ENCODE results near the gene SCAF4.
"Not testable (repeated sequence)": the region's sequence is repeated elsewhere in the genome, so short reads cannot be mapped to it uniquely, and the experiment has no call there.

SCAF4 gene

GRCh38 chr21:31741116-31741515 is 9.2 kb upstream of the SCAF4 start:
- no peak overlapping the region for H3K9ac ChIP-seq
- no peaks in the 10 kb centered on the region for H3K36me3 ChIP-seq (ENCODE audit: control insufficient read depth, insufficient read depth, low read length)
- no peak overlapping the region for H3K27ac ChIP-seq
- no peaks in the 10 kb centered on the region for H3K4me1 ChIP-seq
- H3K27me3 ChIP-seq (ENCODE audit: control insufficient read depth, insufficient read depth, low read length), result no peaks in the 10 kb centered on the region
- no peaks in the 10 kb centered on the region for H3K9me3 ChIP-seq (ENCODE audit: control insufficient read depth, low read length)
- no peaks in the 10 kb centered on the region for H3K79me2 ChIP-seq
- no peak overlapping the region for H2AFZ ChIP-seq
- H3K4me3 ChIP-seq (ENCODE audit: low read depth, low read length), result no peak overlapping the region
- no peak overlapping the region for H3K4me2 ChIP-seq (ENCODE audit: low read length)
- TF ChIP-seq CTCF (IDR thresholded peaks at IDR 0.05), result no peak

DNA sequence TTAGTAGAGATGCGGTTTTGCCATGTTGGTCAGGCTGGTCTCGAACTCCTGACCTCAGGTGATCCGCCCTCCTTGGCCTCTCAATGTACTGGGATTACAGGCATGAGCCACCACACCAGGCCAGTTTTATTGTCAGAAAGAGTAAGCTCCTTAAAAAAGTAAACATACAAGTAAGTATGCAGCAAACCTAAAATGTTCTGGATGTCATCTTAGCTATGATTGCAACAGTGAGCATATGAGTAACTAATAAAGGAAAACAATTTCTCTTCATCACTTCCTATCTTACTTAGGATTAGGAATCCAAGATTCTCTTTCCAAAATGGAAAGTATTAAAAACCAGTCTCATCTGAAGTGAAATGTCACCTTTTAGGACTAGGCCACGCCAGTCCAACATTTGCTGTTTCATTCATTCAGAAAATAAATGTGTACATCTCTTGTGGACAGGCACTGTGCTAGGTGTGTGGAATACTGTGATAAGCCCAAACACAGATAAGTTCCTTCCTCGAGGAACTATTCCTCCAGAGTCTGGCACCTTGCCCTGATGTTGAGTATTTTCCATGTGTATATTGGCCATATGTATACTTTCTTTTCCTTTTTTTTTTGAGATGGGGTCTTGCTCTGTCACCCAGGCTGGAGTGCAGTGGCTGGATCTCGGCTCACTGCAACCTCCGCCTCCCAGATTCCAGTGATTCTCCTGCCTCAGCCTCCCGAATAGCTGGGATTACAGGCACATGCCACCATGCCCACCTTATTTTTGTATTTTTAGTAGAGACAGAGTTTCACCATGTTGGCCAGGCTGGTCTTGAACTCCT is 5.9 kb upstream of the SCAF4 start:
- H3K27me3 ChIP-seq (ENCODE audit: control insufficient read depth, insufficient read depth, low read length); H3K9me3 ChIP-seq (ENCODE audit: control insufficient read depth, low read length); H3K9ac ChIP-seq; H2AFZ ChIP-seq; H3K27ac ChIP-seq; H3K4me2 ChIP-seq (ENCODE audit: low read length); H3K36me3 ChIP-seq (ENCODE audit: control insufficient read depth, insufficient read depth, low read length); H3K4me3 ChIP-seq (ENCODE audit: low read depth, low read length); H3K4me1 ChIP-seq; H3K79me2 ChIP-seq: not testable (repeated sequence)

DNA sequence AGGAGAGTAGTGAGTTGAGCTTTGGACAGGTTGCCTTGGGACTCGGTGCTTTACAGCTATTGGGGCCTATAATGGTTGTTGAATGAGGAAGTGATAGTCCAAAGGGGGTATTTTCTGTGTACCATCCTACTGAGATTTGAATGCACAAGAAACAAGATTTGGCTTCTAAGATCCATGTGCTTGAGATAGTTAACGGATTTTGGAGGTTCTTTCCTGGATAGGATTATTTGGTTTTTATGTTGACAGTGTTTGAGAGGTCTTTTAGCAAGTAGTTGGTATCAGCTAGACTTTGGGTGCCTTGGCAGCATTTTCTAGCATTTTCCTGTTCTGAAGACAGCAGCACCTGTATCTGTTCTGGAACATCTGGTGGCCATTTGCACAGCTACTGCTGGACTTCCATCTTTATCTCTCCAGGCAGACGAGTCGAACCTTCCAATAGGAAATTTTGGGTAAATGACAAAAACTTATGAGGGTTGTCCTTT is 3.6 kb upstream of the SCAF4 start:
- Histone ChIP-seq H3K27ac (no peak overlapping the region), H3K79me2 (peaks cover 2% of the 10 kb centered on the region), H3K4me1 (peaks cover 6% of the 10 kb centered on the region), H3K4me3 (ENCODE audit: low read depth, low read length) (no peak overlapping the region), H3K9ac (no peak overlapping the region), H3K36me3 (ENCODE audit: control insufficient read depth, insufficient read depth, low read length) (no peaks in the 10 kb centered on the region), H2AFZ (no peak overlapping the region), H3K9me3 (ENCODE audit: control insufficient read depth, low read length) (no peaks in the 10 kb centered on the region), H3K4me2 (ENCODE audit: low read length) (no peak overlapping the region), H3K27me3 (ENCODE audit: control insufficient read depth, insufficient read depth, low read length) (no peaks in the 10 kb centered on the region)
- no peak for TF ChIP-seq CTCF (IDR thresholded peaks at IDR 0.05)

DNA sequence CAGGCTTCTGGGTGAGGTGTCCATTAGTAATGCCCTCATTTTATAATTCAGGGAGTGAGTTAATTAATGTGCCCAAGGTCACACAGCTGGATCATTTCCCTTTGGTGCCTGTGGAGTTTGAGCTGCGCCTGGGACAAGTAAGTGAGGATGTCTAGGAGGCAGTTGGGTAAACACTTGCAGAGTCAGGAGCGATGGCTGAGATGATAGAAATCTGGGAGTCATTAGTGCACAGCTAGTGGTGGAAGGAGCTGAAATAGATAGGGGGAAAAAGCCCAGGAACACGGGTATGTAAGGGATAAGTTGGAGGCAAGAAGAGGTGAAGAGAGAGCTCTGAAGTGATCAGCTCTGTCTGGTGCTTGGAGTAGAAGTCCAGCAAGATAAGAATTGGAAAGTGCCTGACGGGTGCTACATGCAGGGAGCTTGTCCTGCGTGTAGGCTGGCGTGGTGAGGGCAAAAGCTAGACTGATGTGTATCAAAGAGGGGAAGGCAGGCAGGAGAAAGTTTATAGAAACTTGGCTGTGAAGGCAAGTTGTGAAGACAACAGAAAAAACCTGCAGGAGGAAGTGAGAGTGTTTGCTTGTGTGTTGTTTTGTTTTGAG is 1.7 kb upstream of the SCAF4 start:
- H3K27ac ChIP-seq, result no peak overlapping the region
- no peak for TF ChIP-seq CTCF (IDR thresholded peaks at IDR 0.05)
- no peaks in the 10 kb centered on the region for H3K36me3 ChIP-seq (ENCODE audit: control insufficient read depth, insufficient read depth, low read length)
- peaks cover 6% of the 10 kb centered on the region for H3K4me1 ChIP-seq
- no peaks in the 10 kb centered on the region for H3K27me3 ChIP-seq (ENCODE audit: control insufficient read depth, insufficient read depth, low read length)
- H3K9ac ChIP-seq, result no peak overlapping the region
- no peaks in the 10 kb centered on the region for H3K9me3 ChIP-seq (ENCODE audit: control insufficient read depth, low read length)
- H3K4me3 ChIP-seq (ENCODE audit: low read depth, low read length), result no peak overlapping the region
- no peak overlapping the region for H2AFZ ChIP-seq
- peaks cover 7% of the 10 kb centered on the region for H3K79me2 ChIP-seq
- H3K4me2 ChIP-seq (ENCODE audit: low read length), result no peak overlapping the region

DNA sequence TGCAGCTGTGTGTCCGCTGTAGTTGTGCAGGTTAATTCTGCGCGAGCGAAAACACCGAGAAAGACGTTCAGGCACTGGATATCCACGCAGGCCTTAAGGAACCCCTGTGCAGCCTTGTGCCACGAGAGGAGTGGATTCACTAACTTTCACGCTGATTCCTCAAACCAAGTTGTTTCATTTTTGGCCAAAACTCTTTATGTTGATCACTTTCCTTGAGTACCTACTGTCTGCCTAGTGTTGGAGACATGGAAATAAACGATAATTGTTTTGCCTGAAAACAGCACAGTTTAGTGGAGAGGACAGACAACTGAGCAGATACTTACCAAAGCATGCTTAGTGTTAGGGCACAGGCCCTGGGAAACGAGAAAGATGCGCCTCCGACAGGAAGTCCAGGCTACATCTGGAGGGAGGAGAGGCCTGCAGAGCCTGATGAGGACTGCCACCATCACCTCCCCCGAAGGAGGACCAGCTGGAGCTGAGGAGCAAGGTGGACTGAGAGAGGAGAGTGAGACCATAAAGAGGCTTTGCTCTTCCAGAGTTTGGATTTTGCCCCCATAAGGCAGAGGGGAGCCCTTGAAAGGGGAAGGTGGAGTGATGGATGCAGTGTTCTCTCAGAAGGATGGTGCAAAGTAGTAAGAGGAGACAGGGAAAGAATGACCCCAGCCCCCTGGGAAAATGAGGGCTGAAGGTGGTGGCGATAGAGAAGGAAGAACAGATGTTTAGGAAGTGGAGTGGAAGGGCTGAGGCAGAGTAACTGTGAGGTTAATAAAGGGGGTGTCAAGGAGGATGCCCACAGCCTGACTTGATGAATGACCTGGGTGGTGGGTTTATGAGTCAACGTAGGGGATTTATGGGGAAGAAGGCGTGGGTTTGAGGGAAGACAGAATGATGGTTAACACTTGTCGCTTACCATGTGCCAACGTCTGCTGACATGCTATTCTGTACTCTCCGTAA is 956 bp upstream of the SCAF4 start:
- Histone ChIP-seq H2AFZ (peak overlapping the region; percentile 89), H3K9ac (peak overlapping the region; percentile 19), H3K4me1 (peaks cover 6% of the 10 kb centered on the region), H3K9me3 (ENCODE audit: control insufficient read depth, low read length) (no peaks in the 10 kb centered on the region), H3K36me3 (ENCODE audit: control insufficient read depth, insufficient read depth, low read length) (no peaks in the 10 kb centered on the region), H3K27me3 (ENCODE audit: control insufficient read depth, insufficient read depth, low read length) (no peaks in the 10 kb centered on the region), H3K79me2 (peaks cover 10% of the 10 kb centered on the region), H3K4me2 (ENCODE audit: low read length) (peak overlapping the region; percentile 88), H3K27ac (peak overlapping the region; percentile 72), H3K4me3 (ENCODE audit: low read depth, low read length) (peak overlapping the region; percentile 63)
- no peak for TF ChIP-seq CTCF (IDR thresholded peaks at IDR 0.05)

Measured in parathyroid adenoma (tissue), 2 donors.